BJ (cell line): ENCODE data around the gene FXYD6. TPM values are rescaled to one million over a fixed set of nuclear protein-coding genes. Genes with fewer than 3 reads are reported as not detected.

Experiments used
- CTCF ChIA-PET: fragments of 350-600 bp; formaldehyde crosslinking; extraction: SDS; loops from one replicate; lab custom pipeline; 2021; ENCODE audit warnings: antibody characterized with exemption, inconsistent platforms; lab: Yijun Ruan, JAX
- POLR2A ChIA-PET: fragments of 300-600 bp; sonication (Branson Sonifier 250); formaldehyde crosslinking; extraction: SDS; loops from one replicate; lab custom pipeline; 2021; ENCODE audit warnings: antibody characterized with exemption; lab: Charles Lee
- DNase-seq: peaks from one replicate; pipeline ENCODE4 v3.0.0-alpha.2; 2011; ENCODE audit warnings: low read depth
- H3K27me3 ChIP-seq: 2 replicates; pipeline ENCODE4 v1.6.0; 2011; ENCODE audit warnings: low read length; ENCODE audit not compliant: control insufficient read depth, insufficient read depth
- H3K36me3 ChIP-seq: 2 replicates; pipeline ENCODE4 v1.5.1; 2011; ENCODE audit warnings: low read length; ENCODE audit not compliant: control insufficient read depth, insufficient read depth
- H3K4me3 ChIP-seq: 2 replicates; pipeline ENCODE4 v1.5.1; 2011; ENCODE audit warnings: low read depth, mild to moderate bottlenecking, control low read depth, low read length
- polyA plus RNA-seq: library from polyadenylated mRNA; depleted of rRNA; stranded (reverse); fragments of >200 nt; gene quantifications from 2 replicates; pipeline ENCODE4 v1.2.3, GENCODE V29; 2011; rRNA removed
- TF ChIP-seq, protein P1 (sequence below): IDR thresholded peaks from 2 replicates; pipeline ENCODE4 v1.5.1; 2011; ENCODE audit warnings: low read depth, mild to moderate bottlenecking, control low read depth, inconsistent platforms, low read length, moderate library complexity; ENCODE audit not compliant: insufficient read depth

The FXYD6 gene
- polyA plus RNA-seq, 1 experiment, result not detected

DNA sequence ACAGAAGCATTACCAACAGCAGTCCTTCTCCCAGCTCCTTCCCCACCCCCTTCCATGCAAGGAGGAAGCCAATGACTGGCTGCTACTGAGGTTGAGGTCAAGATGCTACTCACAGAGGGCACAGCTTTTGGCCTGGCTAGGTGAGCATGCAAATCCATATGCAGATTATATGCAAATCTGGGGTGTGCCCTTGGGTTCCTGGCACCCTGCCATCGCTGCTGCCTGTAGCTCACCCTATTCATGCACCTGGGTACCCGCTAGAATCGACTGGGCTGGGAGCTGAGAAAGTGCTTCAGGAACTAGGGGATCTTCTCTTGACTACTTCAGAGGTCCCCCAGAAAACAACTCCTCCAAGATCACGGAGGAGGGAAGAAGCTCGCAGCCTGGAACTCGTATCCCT lies 83.5 kb downstream of the FXYD6 start:
- no peak for DNase-seq
- H3K36me3 ChIP-seq, result no peaks in the 10 kb centered on the region
- peaks cover 18% of the 10 kb centered on the region for H3K27me3 ChIP-seq
- ChIA-PET CTCF (interaction anchor here (0.9 to 1.9 kb wide), 2 partner anchors 15 to 24 kb away, joined by 3 to 6 read pairs; no protein-coding TSS in a partner anchor), POLR2A (no interaction called here)
- TF ChIP-seq, protein P1, sequence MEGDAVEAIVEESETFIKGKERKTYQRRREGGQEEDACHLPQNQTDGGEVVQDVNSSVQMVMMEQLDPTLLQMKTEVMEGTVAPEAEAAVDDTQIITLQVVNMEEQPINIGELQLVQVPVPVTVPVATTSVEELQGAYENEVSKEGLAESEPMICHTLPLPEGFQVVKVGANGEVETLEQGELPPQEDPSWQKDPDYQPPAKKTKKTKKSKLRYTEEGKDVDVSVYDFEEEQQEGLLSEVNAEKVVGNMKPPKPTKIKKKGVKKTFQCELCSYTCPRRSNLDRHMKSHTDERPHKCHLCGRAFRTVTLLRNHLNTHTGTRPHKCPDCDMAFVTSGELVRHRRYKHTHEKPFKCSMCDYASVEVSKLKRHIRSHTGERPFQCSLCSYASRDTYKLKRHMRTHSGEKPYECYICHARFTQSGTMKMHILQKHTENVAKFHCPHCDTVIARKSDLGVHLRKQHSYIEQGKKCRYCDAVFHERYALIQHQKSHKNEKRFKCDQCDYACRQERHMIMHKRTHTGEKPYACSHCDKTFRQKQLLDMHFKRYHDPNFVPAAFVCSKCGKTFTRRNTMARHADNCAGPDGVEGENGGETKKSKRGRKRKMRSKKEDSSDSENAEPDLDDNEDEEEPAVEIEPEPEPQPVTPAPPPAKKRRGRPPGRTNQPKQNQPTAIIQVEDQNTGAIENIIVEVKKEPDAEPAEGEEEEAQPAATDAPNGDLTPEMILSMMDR, result no peak
- H3K4me3 ChIP-seq, result no peak overlapping the region

DNA sequence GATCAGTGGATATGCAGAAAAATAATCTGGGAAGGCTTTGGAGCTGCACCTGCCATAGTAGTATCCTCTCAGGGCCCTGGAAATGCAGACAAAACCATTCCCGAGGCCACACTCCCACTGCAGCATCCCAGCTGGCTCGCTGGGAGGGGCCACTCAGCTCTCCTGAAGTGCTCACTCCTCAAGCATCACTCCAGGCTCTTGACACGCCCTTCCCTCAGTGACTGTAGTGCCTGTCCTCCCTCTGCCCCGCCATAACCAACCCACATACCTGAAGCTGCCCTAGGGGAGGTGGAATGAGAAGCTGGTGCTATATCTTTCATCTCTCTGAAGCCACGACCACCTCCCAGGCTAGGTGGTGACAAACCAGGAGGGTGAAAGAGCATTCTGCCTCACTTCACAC lies 84.2 kb downstream of the FXYD6 start:
- ChIA-PET CTCF (interaction anchor here (0.9 to 1.9 kb wide), 2 partner anchors 15 to 24 kb away, joined by 3 to 6 read pairs; no protein-coding TSS in a partner anchor), POLR2A (no interaction called here)
- Histone ChIP-seq H3K36me3 (no peaks in the 10 kb centered on the region), H3K27me3 (peaks cover 16% of the 10 kb centered on the region), H3K4me3 (no peak overlapping the region)
- TF ChIP-seq, protein P1, result no peak
- no peak for DNase-seq

DNA sequence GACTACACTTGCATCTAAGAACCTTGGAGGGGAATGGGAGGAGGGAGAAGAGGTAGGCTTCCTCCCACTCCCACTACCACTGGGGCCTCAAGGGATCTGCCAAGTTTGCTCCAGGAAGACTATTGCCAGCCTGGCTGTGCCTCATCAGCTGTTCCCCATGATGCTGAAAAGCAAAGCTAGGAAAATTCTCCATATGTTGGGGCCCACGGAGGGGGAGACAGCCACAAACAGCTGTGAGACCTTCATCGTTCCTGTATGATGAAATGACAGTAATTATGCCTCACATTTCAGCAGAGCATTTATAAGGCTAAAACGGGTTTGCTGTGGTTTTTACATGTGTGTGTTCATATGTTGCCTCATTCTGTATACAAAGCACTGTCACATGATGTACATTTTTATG lies 86.2 kb downstream of the FXYD6 start:
- Histone ChIP-seq H3K27me3 (peaks cover 7% of the 10 kb centered on the region), H3K36me3 (no peaks in the 10 kb centered on the region), H3K4me3 (no peak overlapping the region)
- no peak for DNase-seq
- ChIA-PET CTCF (interaction anchor here (2.3 kb wide), 1 partner anchor 17 kb away, joined by 6 read pairs; no protein-coding TSS in a partner anchor), POLR2A (no interaction called here)
- TF ChIP-seq, protein P1, result no peak

DNA sequence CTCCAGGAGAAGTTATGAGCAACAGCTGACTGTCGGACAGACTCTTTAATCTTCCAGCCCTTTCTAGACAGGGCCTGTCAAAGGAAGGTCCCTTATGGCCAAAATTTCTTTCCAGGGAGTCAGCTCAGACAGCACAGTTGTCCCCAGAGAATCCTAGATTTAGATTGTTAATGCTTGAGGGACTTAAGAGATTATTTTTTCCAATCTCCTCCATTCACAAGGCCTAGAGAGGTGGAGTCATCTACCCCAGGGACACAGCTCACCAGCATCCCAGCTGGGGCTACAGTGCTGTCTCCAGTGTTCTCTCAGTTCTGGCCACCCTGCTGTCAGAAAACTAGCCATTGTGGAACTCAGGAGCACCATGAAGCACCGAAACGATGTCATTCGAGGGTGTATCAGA lies 87.2 kb downstream of the FXYD6 start:
- TF ChIP-seq, protein P1, result no peak
- H3K27me3 ChIP-seq, result peaks cover 6% of the 10 kb centered on the region
- H3K36me3 ChIP-seq, result no peaks in the 10 kb centered on the region
- no peak overlapping the region for H3K4me3 ChIP-seq
- CTCF ChIA-PET, result interaction anchor here (1.2 to 2.3 kb wide), 2 partner anchors 16 to 18 kb away, joined by 3 to 6 read pairs; no protein-coding TSS in a partner anchor
- POLR2A ChIA-PET, result no interaction called here
- no peak for DNase-seq

Other genes starting within 250 kb of the FXYD6 start
- gene DSCAML1, start 79.4 kb downstream of the FXYD6 start, polyA plus RNA-seq, result not detected in 2 replicates
- gene FXYD2, start 51.9 kb downstream of the FXYD6 start, polyA plus RNA-seq, result not detected in 2 replicates
- not detected in 2 replicates for gene TMPRSS13, start 52.7 kb upstream of the FXYD6 start, polyA plus RNA-seq
- not detected in 2 replicates for gene IL10RA, start 109.7 kb upstream of the FXYD6 start, polyA plus RNA-seq
- gene TMPRSS4, start 200.4 kb upstream of the FXYD6 start, polyA plus RNA-seq, result not detected in 2 replicates
- gene SMIM35, start 210.3 kb upstream of the FXYD6 start, polyA plus RNA-seq, result not detected in 2 replicates